Smooth muscle cell (in vitro differentiated cells): ENCODE data around the gene TTYH2. TPM values are rescaled to one million over a fixed set of nuclear protein-coding genes. Genes with fewer than 3 reads are reported as not detected.

ENCODE experiments used
- DNase-seq: peaks from one replicate; lab custom pipeline; 2025; ENCODE audit not compliant: unreplicated experiment; lab: John Stamatoyannopoulos, UW
- H2AFZ ChIP-seq: fragments of 200-600 bp; sonication (generic); 2 replicates; pipeline ENCODE4 v1.6.0; 2016; ENCODE audit warnings: antibody characterized with exemption, low read depth, mild to moderate bottlenecking
- H3F3A ChIP-seq: fragments of 200-600 bp; sonication (generic); 2 replicates; pipeline ENCODE4 v1.6.0; 2017; ENCODE audit warnings: antibody characterized with exemption, low read depth
- H3K27ac ChIP-seq: fragments of 200-600 bp; sonication (generic); 2 replicates; pipeline ENCODE4 v1.5.1; 2016; ENCODE audit warnings: low read depth, mild to moderate bottlenecking
- H3K27me3 ChIP-seq: fragments of 200-600 bp; sonication (generic); 2 replicates; pipeline ENCODE4 v1.6.1; 2016; ENCODE audit warnings: low read depth, mild to moderate bottlenecking
- H3K36me3 ChIP-seq: fragments of 200-600 bp; sonication (generic); 2 replicates; pipeline ENCODE4 v1.5.1; 2016; ENCODE audit warnings: low read depth
- H3K4me1 ChIP-seq: fragments of 200-600 bp; sonication (generic); 2 replicates; pipeline ENCODE4 v1.5.1; 2016; ENCODE audit warnings: low read depth
- H3K4me2 ChIP-seq: fragments of 200-600 bp; sonication (generic); 2 replicates; pipeline ENCODE4 v1.6.0; 2016; ENCODE audit warnings: mild to moderate bottlenecking
- H3K4me3 ChIP-seq: fragments of 200-600 bp; sonication (generic); 2 replicates; pipeline ENCODE4 v1.5.1; 2016; ENCODE audit warnings: mild to moderate bottlenecking
- H3K79me2 ChIP-seq: fragments of 200-600 bp; sonication (generic); 2 replicates; pipeline ENCODE4 v1.6.0; 2016; ENCODE audit warnings: low read depth, mild to moderate bottlenecking
- H3K9ac ChIP-seq: fragments of 200-600 bp; sonication (generic); 2 replicates; pipeline ENCODE4 v1.6.0; 2016; ENCODE audit warnings: low read depth
- H3K9me3 ChIP-seq: fragments of 200-600 bp; sonication (generic); replicated peaks from 2 replicates; pipeline ENCODE4 v1.5.1; 2016; ENCODE audit warnings: low read depth
- H4K20me1 ChIP-seq: fragments of 200-600 bp; sonication (generic); 2 replicates; pipeline ENCODE4 v1.6.0; 2016; ENCODE audit warnings: low read depth
- CTCF ChIP-seq: fragments of 200-600 bp; sonication (generic); IDR thresholded peaks from 2 replicates; pipeline ENCODE4 v1.5.1; 2017; ENCODE audit warnings: borderline replicate concordance, mild to moderate bottlenecking, antibody characterized with exemption; ENCODE audit not compliant: insufficient read depth, poor library complexity, severe bottlenecking
- WGBS: methylation state at CpG from one replicate; pipeline ENCODE4 v1.1.7; 2016; ENCODE audit warnings: low lambda C conversion rate; 5-methylcytosine and 5-hydroxymethylcytosine counted together
- polyA plus RNA-seq: library from polyadenylated mRNA; unstranded; fragments of >200 nt; fragmentation: Nextera tagmentation; extraction: Ambion mirVana; gene quantifications from 2 replicates; pipeline ENCODE4 v1.2.1, GENCODE V29; 2016
- total RNA-seq: library from RNA; depleted of rRNA; stranded (reverse); fragments of >200 nt; gene quantifications from 2 replicates; pipeline ENCODE4 v1.2.3, GENCODE V29; 2014

TTYH2 gene
- total and polyA plus RNA-seq, 2 experiments from 2014 or later, result 1.6 to 1.9 TPM

- peaks cover 5% of the 10 kb centered on the region for H3K4me1 ChIP-seq
- no peak overlapping the region for H2AFZ ChIP-seq
- H3K4me3 ChIP-seq, result no peak overlapping the region
- H3K36me3 ChIP-seq, result no peaks in the 10 kb centered on the region
- no peaks in the 10 kb centered on the region for H3F3A ChIP-seq
- no peak for TF ChIP-seq CTCF
- H3K27ac ChIP-seq, result no peak overlapping the region
- DNase-seq, result no peak
- no peaks in the 10 kb centered on the region for H4K20me1 ChIP-seq
- H3K9ac ChIP-seq, result no peak overlapping the region
- peaks cover 6% of the 10 kb centered on the region for H3K27me3 ChIP-seq
- no peak overlapping the region for H3K4me2 ChIP-seq
- H3K9me3 ChIP-seq, result no peaks in the 10 kb centered on the region
- WGBS, result 82% methylated on average over 17 of the region's 17 CpGs
- H3K79me2 ChIP-seq, result no peaks in the 10 kb centered on the region
Observed at GRCh38 chr17:74182041-74182723, 31.2 kb upstream of the TTYH2 start.

GRCh38 chr17:74183411-74183810 lies 30.0 kb upstream of the TTYH2 start:
- no peaks in the 10 kb centered on the region for H4K20me1 ChIP-seq
- H2AFZ ChIP-seq, result no peak overlapping the region
- no peaks in the 10 kb centered on the region for H3K36me3 ChIP-seq
- TF ChIP-seq CTCF, result no peak
- DNase-seq, result no peak
- no peak overlapping the region for H3K4me3 ChIP-seq
- no peaks in the 10 kb centered on the region for H3F3A ChIP-seq
- no peaks in the 10 kb centered on the region for H3K9me3 ChIP-seq
- peaks cover 5% of the 10 kb centered on the region for H3K4me1 ChIP-seq
- no peak overlapping the region for H3K9ac ChIP-seq
- WGBS, result 88% methylated on average over 9 of the region's 9 CpGs
- no peaks in the 10 kb centered on the region for H3K79me2 ChIP-seq
- no peak overlapping the region for H3K27ac ChIP-seq
- H3K4me2 ChIP-seq, result no peak overlapping the region
- no peaks in the 10 kb centered on the region for H3K27me3 ChIP-seq

- no peak overlapping the region for H3K27ac ChIP-seq
- H3K79me2 ChIP-seq, result no peaks in the 10 kb centered on the region
- H3K4me2 ChIP-seq, result no peak overlapping the region
- no peaks in the 10 kb centered on the region for H3K27me3 ChIP-seq
- H3K9ac ChIP-seq, result no peak overlapping the region
- no peaks in the 10 kb centered on the region for H3K9me3 ChIP-seq
- no peak overlapping the region for H2AFZ ChIP-seq
- no peaks in the 10 kb centered on the region for H3F3A ChIP-seq
- WGBS, result 86% methylated on average over 9 of the region's 9 CpGs
- no peak for TF ChIP-seq CTCF
- no peaks in the 10 kb centered on the region for H3K4me1 ChIP-seq
- DNase-seq, result no peak
- no peak overlapping the region for H3K4me3 ChIP-seq
- no peaks in the 10 kb centered on the region for H4K20me1 ChIP-seq
- H3K36me3 ChIP-seq, result no peaks in the 10 kb centered on the region
Observed at GRCh38 chr17:74185571-74186185, 27.7 kb upstream of the TTYH2 start.

GRCh38 chr17:74186498-74186897 lies 26.9 kb upstream of the TTYH2 start:
- Histone ChIP-seq H3K4me1 (no peaks in the 10 kb centered on the region), H3K27ac (no peak overlapping the region), H4K20me1 (no peaks in the 10 kb centered on the region), H3F3A (no peaks in the 10 kb centered on the region), H3K4me2 (no peak overlapping the region), H3K79me2 (no peaks in the 10 kb centered on the region), H3K36me3 (no peaks in the 10 kb centered on the region), H2AFZ (no peak overlapping the region), H3K9me3 (no peaks in the 10 kb centered on the region), H3K4me3 (no peak overlapping the region), H3K27me3 (no peaks in the 10 kb centered on the region), H3K9ac (no peak overlapping the region)
- no peak for TF ChIP-seq CTCF
- no peak for DNase-seq
- WGBS, result 93% methylated on average over 20 of the region's 20 CpGs
